Epithelial cell of alveolus of lung (primary cell): ENCODE data around the gene VEZT. TPM values are rescaled to one million over a fixed set of nuclear protein-coding genes. Genes with fewer than 3 reads are reported as not detected.

ENCODE experiments used
- total RNA-seq: library from RNA; depleted of rRNA; stranded (reverse); fragments of >200 nt; gene quantifications from 2 replicates; pipeline ENCODE4 v1.2.1, GENCODE V29; 2015

Gene VEZT, protein sequence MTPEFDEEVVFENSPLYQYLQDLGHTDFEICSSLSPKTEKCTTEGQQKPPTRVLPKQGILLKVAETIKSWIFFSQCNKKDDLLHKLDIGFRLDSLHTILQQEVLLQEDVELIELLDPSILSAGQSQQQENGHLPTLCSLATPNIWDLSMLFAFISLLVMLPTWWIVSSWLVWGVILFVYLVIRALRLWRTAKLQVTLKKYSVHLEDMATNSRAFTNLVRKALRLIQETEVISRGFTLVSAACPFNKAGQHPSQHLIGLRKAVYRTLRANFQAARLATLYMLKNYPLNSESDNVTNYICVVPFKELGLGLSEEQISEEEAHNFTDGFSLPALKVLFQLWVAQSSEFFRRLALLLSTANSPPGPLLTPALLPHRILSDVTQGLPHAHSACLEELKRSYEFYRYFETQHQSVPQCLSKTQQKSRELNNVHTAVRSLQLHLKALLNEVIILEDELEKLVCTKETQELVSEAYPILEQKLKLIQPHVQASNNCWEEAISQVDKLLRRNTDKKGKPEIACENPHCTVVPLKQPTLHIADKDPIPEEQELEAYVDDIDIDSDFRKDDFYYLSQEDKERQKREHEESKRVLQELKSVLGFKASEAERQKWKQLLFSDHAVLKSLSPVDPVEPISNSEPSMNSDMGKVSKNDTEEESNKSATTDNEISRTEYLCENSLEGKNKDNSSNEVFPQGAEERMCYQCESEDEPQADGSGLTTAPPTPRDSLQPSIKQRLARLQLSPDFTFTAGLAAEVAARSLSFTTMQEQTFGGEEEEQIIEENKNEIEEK
- 45.6 and 48.7 TPM in 2 replicates for total RNA-seq

GRCh38 chr12:95217377-95218149 lies at the start of gene VEZT, which contains the start of gene FGD6:
Gene VEZT (plus strand): TSS chr12:95217807. CDS start chr12:95217851, 44 bp downstream.
Gene FGD6 (minus strand): TSS chr12:95217467. CDS start chr12:95217240, 227 bp downstream.

Other genes with a start within 250 kb of the VEZT start
- gene NDUFA12, start 214.1 kb upstream of the VEZT start, total RNA-seq = 139 and 156 TPM in 2 replicates
- gene NR2C1, start 144.2 kb upstream of the VEZT start, total RNA-seq = 16.9 and 26.1 TPM in 2 replicates
- 4.9 and 7.6 TPM in 2 replicates for gene FGD6, start 340 bp upstream of the VEZT start, total RNA-seq